ENCODE measurements around the gene UNC79. TPM values are rescaled to one million over a fixed set of nuclear protein-coding genes. Genes with fewer than 3 reads are reported as not detected.

Gene UNC79
- total RNA-seq, 1 donor from 2014 or later: 0.09 TPM

- DNase-seq (no peak), ATAC-seq (no peak)
- Histone ChIP-seq H3K9me3 (no peaks in the 10 kb centered on the region), H3K27ac (no peak overlapping the region), H3K36me3 (no peaks in the 10 kb centered on the region), H3K27me3 (no peaks in the 10 kb centered on the region), H3K4me1 (no peaks in the 10 kb centered on the region), H3K4me3 (no peak overlapping the region)
- no peak for TF ChIP-seq CTCF (IDR thresholded peaks at IDR 0.05)
- intact Hi-C loops (cut with DNase I): no loop called here
These were observed 23.5 kb downstream of the UNC79 start for GRCh38 chr14:93454224-93454623.

GRCh38 chr14:93456356-93456755 is 25.6 kb downstream of the UNC79 start:
- no peak overlapping the region for H3K27ac ChIP-seq
- H3K4me1 ChIP-seq: no peaks in the 10 kb centered on the region
- intact Hi-C loops (cut with DNase I): no loop called here
- no peaks in the 10 kb centered on the region for H3K36me3 ChIP-seq
- no peak overlapping the region for H3K4me3 ChIP-seq
- no peaks in the 10 kb centered on the region for H3K27me3 ChIP-seq
- ATAC-seq (no peak), DNase-seq (no peak)
- H3K9me3 ChIP-seq: no peaks in the 10 kb centered on the region
- no peak for TF ChIP-seq CTCF (IDR thresholded peaks at IDR 0.05)

- H3K4me1 ChIP-seq: no peaks in the 10 kb centered on the region
- H3K27ac ChIP-seq: no peak overlapping the region
- intact Hi-C loops (cut with DNase I): no loop called here
- H3K36me3 ChIP-seq: no peaks in the 10 kb centered on the region
- no peak for TF ChIP-seq CTCF (IDR thresholded peaks at IDR 0.05)
- DNase-seq: no peak
- H3K9me3 ChIP-seq: no peaks in the 10 kb centered on the region
- no peaks in the 10 kb centered on the region for H3K27me3 ChIP-seq
- no peak for ATAC-seq
- no peak overlapping the region for H3K4me3 ChIP-seq
These were observed 27.5 kb downstream of the UNC79 start for GRCh38 chr14:93458234-93458633.

- no peak for DNase-seq
- Histone ChIP-seq H3K9me3 (no peaks in the 10 kb centered on the region), H3K4me3 (no peak overlapping the region), H3K27ac (no peak overlapping the region), H3K27me3 (no peaks in the 10 kb centered on the region), H3K36me3 (no peaks in the 10 kb centered on the region), H3K4me1 (no peaks in the 10 kb centered on the region)
- no peak for ATAC-seq
- TF ChIP-seq CTCF (IDR thresholded peaks at IDR 0.05): no peak
- intact Hi-C loops (cut with DNase I): no loop called here
These were observed 31.7 kb downstream of the UNC79 start for GRCh38 chr14:93462479-93462878.

GRCh38 chr14:93464271-93464670 is 33.5 kb downstream of the UNC79 start:
- Histone ChIP-seq H3K27ac (no peak overlapping the region), H3K4me3 (no peak overlapping the region), H3K27me3 (no peaks in the 10 kb centered on the region), H3K9me3 (no peaks in the 10 kb centered on the region), H3K4me1 (no peaks in the 10 kb centered on the region), H3K36me3 (no peaks in the 10 kb centered on the region)
- intact Hi-C loops (cut with DNase I): no loop called here
- TF ChIP-seq CTCF (IDR thresholded peaks at IDR 0.05): no peak
- ATAC-seq: no peak
- no peak for DNase-seq

- DNase-seq (no peak), ATAC-seq (no peak)
- Histone ChIP-seq H3K27me3 (no peaks in the 10 kb centered on the region), H3K4me3 (no peak overlapping the region), H3K4me1 (no peaks in the 10 kb centered on the region), H3K9me3 (no peaks in the 10 kb centered on the region), H3K27ac (no peak overlapping the region), H3K36me3 (no peaks in the 10 kb centered on the region)
- intact Hi-C loops (cut with DNase I): no loop called here
- TF ChIP-seq CTCF (IDR thresholded peaks at IDR 0.05): no peak
These were observed 44.7 kb downstream of the UNC79 start for GRCh38 chr14:93475471-93475870.
